ENCODE results near the gene NAA16. TPM values are rescaled to one million over a fixed set of nuclear protein-coding genes. Genes with fewer than 3 reads are reported as not detected.

The NAA16 gene
- total and polyA plus RNA-seq, 9 of the 15 experiments (the other 6 are each of a cell fraction or from before 2014, with no cell fraction given), result 3.7 to 18.2 (median 12.0) TPM

DNA sequence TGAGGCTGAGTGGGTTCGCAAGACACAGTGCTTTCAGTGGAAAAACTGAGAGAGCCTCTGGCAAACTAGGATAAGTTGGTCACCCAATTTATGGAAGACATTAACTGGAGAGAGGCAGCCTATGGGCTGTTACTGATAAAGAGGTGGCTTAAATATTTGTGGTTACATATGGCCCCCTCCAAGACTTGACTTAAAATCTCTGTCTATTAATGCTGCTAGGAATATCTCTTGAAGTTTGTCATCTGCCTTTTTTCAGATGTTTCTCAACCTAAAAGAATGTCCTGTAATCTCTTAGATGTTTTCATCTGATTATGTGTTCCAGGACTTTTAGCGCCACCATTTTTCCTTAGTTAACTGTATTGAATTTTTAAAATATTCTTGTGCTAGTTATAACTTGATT, 54.6 kb downstream of the NAA16 start:
- in situ Hi-C loops (cut with MboI) (no loop called here), intact Hi-C loops (cut with micrococcal nuclease) (no loop called here)
- H3K27ac ChIP-seq (ENCODE audit: extremely low read depth, low read depth, low read length), result no peak overlapping the region
- no peaks in the 10 kb centered on the region for H4K20me1 ChIP-seq (replicated peaks; ENCODE audit: control insufficient read depth, insufficient read depth, low read length)
- no peaks in the 10 kb centered on the region for H3K27me3 ChIP-seq (ENCODE audit: control insufficient read depth in 2 of 2, insufficient read depth in 2 of 2, low read length in 2 of 2)
- ATAC-seq (no peak), DNase-seq (ENCODE audit: extremely low read depth in 1 of 4, low spot score in 3 of 4) (no peak), FAIRE-seq (no peak)
- peak; percentile 17; the same call in 1 of the 2 replicates for TF ChIP-seq TCF3 (CRISPR knock-in tag; IDR thresholded peaks at IDR 0.05)
- TF ChIP-seq U2AF1 (optimal IDR thresholded peaks at IDR 0.05; ENCODE audit: low read depth, low read length), result no peak
- H3K9me1 ChIP-seq (ENCODE audit: control insufficient read depth, insufficient read depth, low read length), result no peaks in the 10 kb centered on the region
- CTCF ChIA-PET (ENCODE audit: low intra/inter-chr PET ratio), result no interaction called here
- H3K4me3 ChIP-seq, result no peak overlapping the region
- peaks cover 86% of the 10 kb centered on the region for H3K36me3 ChIP-seq (ENCODE audit: control insufficient read depth, insufficient read depth, low read length)
- no peak overlapping the region for H2AFZ ChIP-seq (ENCODE audit: low read depth, low read length)
- no TSS peak for BruUV-seq (replicated peaks)
- 0 out of 5 replicates have a peak, but pooled peaks cover 0 to 5% of the 10 kb centered on the region in 2 experiments for H3K4me1 ChIP-seq (replicated peaks in 1 of 2; ENCODE audit: control insufficient read depth in 2 of 2, insufficient read depth in 2 of 2, low read length in 2 of 2)
- POLR2A ChIA-PET, result no interaction called here
- H3K79me2 ChIP-seq (ENCODE audit: control insufficient read depth, insufficient read depth, low read length), result no peaks in the 10 kb centered on the region
- no peak overlapping the region for H3K4me2 ChIP-seq (ENCODE audit: insufficient read depth, low read length)
- no peak overlapping the region for H3K9ac ChIP-seq (ENCODE audit: insufficient read depth in 1 of 2, low read depth in 2 of 2, low read length in 2 of 2)
- 100% methylated on average over 1 of the region's 2 CpGs for WGBS (ENCODE audit: insufficient coverage, low coverage, missing lambda C conversion rate)
- no peaks in the 10 kb centered on the region for H3K9me3 ChIP-seq (replicated peaks; ENCODE audit: control insufficient read depth, insufficient read depth, low read depth, low read length)

DNA sequence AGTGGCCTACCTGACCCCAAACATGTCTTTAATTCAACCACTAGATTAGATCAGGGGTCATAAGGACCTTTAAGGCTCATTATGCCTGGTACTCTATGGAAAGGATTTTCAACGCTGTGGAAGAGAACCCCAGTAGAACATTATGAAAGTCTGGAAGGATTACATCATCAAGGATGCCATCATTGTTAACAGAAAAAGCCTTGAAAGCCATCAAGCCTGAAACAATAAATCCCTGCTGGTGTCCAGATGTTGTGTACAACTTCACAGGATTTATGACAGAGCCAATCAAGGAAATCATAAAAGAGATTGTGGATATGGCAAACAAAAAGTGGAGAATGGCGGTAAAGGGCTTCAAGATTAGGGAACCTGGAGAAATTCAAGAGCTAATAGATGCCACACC, 59.7 kb downstream of the NAA16 start:
- DNase-seq (ENCODE audit: extremely low read depth in 1 of 4, low spot score in 3 of 4), result no peak
- FAIRE-seq, result no peak
- ChIA-PET POLR2A (no interaction called here), CTCF (ENCODE audit: low intra/inter-chr PET ratio) (no interaction called here)
- BruUV-seq (replicated peaks), result no TSS peak
- H3K4me1 ChIP-seq (replicated peaks in 1 of 2; ENCODE audit: control insufficient read depth in 2 of 2, insufficient read depth in 2 of 2, low read length in 2 of 2), result no peaks in the 10 kb centered on the region
- no peaks in the 10 kb centered on the region for H4K20me1 ChIP-seq (replicated peaks; ENCODE audit: control insufficient read depth, insufficient read depth, low read length)
- intact Hi-C loops (cut with micrococcal nuclease) (no loop called here), in situ Hi-C loops (cut with MboI) (no loop called here)
- TF ChIP-seq, protein P1, sequence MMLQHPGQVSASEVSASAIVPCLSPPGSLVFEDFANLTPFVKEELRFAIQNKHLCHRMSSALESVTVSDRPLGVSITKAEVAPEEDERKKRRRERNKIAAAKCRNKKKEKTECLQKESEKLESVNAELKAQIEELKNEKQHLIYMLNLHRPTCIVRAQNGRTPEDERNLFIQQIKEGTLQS (IDR thresholded peaks at IDR 0.05), result peak; percentile 24; the same call in 1 of the 2 replicates
- TF ChIP-seq, protein P1 (CRISPR knock-in tag; conservative IDR thresholded peaks at IDR 0.05), result no peak
- TF ChIP-seq TCF3 (CRISPR knock-in tag; IDR thresholded peaks at IDR 0.05), result no peak
- H3K27me3 ChIP-seq (ENCODE audit: control insufficient read depth in 2 of 2, insufficient read depth in 2 of 2, low read length in 2 of 2), result no peaks in the 10 kb centered on the region
- H3K27ac ChIP-seq (ENCODE audit: extremely low read depth, low read depth, low read length), result no peak overlapping the region
- no peaks in the 10 kb centered on the region for H3K9me1 ChIP-seq (ENCODE audit: control insufficient read depth, insufficient read depth, low read length)
- 86% methylated on average over 2 of the region's 2 CpGs for WGBS (ENCODE audit: insufficient coverage, low coverage, missing lambda C conversion rate)
- H3K9me3 ChIP-seq (replicated peaks; ENCODE audit: control insufficient read depth, insufficient read depth, low read depth, low read length), result no peaks in the 10 kb centered on the region
- ATAC-seq, result no peak
- H3K9ac ChIP-seq (ENCODE audit: insufficient read depth in 1 of 2, low read depth in 2 of 2, low read length in 2 of 2), result no peak overlapping the region
- no peaks in the 10 kb centered on the region for H3K79me2 ChIP-seq (ENCODE audit: control insufficient read depth, insufficient read depth, low read length)
- no peak overlapping the region for H3K4me3 ChIP-seq
- no peak overlapping the region for H2AFZ ChIP-seq (ENCODE audit: low read depth, low read length)
- peaks cover 80% of the 10 kb centered on the region for H3K36me3 ChIP-seq (ENCODE audit: control insufficient read depth, insufficient read depth, low read length)
- H3K4me2 ChIP-seq (ENCODE audit: insufficient read depth, low read length), result no peak overlapping the region
